GM19328 (cell line): ENCODE measurements around the gene FKBP8.
"Not testable (repeated sequence)": the region's sequence is repeated elsewhere in the genome, so short reads cannot be mapped to it uniquely, and the experiment has no call there.

Source experiments
- ATAC-seq: cut with Tn5 transposase; IDR thresholded peaks from one replicate; pipeline ENCODE4 v1.9.1; 2021; ENCODE audit warnings: mild to moderate bottlenecking, moderate library complexity; ENCODE audit not compliant: unreplicated experiment

FKBP8 gene

DNA sequence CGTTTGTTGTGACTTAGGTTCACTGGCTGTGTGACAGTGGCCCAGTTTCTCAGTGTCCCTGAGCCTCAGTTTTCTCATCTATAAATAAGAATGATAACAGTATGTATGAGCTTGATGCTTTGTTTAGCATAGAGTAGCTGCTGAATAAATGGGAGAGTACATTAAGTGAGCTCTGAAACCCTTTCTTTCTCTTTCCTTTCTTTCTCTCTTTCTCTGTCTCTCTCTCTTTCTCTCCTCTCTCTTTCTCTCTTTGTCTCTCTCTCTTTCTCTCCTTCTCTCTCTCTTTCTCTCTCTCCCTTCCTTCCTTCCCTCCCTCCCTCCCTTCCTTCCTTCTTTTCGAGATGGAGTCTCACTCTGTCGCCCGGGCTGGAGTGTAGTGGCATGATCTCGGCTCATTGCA, 16.3 kb upstream of the FKBP8 start:
- ATAC-seq: no peak

GRCh38 chr19:18558604-18559003, 15.2 kb upstream of the FKBP8 start:
- no peak for ATAC-seq

DNA sequence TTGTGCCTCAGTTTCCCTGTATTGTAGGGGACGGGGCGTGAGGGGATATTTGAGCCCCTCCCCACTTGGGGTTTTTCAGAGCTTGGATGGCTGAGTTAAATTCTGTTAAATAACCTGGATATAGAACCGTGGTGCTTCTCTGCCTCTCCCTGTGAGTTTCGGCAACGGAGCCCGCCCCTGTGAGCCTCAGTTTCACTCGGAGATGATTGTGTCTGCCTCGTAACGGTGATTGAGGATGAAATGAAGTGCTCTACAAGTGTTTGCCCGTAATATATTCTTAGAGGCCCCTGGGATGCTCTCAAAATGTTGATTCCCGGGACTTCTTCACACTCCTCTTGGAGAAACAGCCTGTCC, 14.8 kb upstream of the FKBP8 start:
- ATAC-seq: no peak

- peak; percentile 94 for ATAC-seq
Measured at GRCh38 chr19:18557411-18558201, 14.2 kb upstream of the FKBP8 start, which contains the start of gene KXD1. Gene KXD1 (plus strand): TSS chr19:18557870. CDS start chr19:18562057, 4,187 bp downstream.

DNA sequence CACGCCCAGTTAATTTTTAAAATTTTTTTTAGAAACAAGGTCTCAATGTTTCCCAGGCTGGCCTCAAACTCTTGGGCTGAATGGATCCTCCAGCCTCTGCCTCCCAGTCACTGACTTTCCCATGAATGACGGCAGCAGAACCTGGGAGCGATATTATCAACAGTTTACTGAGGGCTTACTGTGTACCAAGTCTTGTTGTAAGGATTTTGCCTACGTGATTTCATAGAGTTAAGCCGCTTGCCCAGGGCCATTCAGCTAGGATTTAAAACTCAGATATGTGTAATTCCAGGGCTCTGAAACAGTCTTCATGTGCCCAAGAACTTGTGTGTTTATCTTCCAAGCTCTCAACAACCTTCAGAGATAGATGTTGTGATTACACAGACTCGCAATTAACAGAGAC, 8.3 kb upstream of the FKBP8 start:
- ATAC-seq: no peak

DNA sequence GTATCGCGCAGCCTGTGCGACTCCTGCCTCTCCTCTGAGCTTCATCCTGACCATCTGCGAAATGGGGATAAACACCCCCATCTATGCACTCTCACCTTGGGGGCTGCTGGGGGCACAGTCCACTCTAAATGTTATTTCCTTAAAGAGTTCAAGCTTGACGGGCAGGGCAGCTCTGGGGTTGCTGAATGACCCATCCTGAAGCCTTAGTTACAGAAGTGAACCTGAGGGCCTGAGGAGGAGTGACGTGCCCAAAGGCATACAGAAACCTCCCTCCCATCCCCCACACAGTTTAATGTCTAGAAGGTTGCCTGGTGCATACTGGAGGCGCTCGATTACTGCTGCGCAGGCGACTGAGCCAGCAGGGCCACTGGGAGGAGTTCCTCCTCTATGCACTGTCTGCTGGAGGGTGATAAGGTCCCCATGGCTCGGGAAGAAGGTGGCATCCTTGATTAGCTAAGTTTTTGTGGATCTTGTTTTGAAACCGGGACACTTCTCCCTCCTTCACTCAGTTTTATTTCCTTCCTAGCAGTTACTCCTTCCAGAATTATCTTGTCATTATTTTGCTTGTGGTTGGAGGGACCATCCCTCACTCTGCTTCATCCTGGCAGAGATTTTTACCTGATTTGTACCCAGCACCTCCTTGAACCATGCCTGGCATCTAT, 572 bp upstream of the FKBP8 start:
- peak; percentile 49 for ATAC-seq

- ATAC-seq: no peak
Measured at GRCh38 chr19:18541992-18542940, 1.1 kb downstream of the FKBP8 start.

DNA sequence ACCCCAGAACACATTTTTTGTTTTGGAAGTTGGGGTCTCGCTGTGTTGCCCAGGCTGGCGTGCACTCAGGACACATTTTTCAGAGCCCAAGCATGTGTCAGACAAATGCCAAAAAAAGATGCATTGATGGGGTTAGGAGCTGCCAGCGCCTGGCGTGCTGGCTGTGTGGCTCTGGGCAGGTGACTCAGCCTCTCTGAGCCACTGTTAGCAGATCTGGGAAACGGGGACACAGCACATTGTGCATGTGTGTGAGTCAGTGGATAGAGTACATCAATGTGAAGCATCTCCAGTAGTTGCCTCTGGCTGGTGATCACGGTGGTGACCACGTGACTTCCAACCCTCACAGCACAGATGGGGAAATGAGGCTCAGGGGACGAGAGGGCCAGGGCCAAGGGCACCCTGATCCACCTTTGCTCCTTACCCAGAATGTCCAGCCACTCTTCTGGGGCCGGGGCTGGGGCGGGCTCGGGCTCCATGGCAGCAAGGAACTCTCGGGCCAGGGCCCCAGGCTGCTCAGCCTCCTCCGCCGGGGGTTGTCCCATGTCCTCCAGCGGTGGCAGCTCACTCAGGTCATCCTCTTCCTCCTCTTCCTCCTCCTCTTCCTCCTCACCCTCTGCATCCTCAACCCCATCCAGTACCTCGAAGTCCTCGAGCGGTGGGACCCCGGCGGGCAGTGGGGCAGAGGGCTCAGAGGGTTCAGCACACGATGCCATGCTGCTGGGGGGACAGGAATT, 1.9 kb downstream of the FKBP8 start:
- no peak for ATAC-seq

DNA sequence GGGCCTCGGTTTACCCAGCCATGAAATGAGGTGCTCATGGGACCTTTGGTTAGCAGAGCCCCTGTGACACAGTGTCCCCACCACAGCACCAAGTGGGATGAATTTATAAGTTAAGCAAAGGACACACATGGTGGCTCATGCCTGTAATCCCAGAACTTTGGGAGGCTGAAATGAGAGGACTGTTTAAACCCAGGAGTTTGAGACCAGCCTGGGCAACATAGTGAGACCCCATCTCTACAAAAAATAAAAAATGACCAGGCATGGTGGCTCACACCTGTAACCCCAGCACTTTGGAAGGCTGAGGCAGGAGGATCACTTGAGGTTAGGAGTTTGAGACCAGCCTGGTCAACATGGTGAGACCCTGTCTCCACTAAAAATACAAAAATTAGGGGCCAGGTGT, 3.2 kb downstream of the FKBP8 start:
- not testable (repeated sequence) for ATAC-seq

DNA sequence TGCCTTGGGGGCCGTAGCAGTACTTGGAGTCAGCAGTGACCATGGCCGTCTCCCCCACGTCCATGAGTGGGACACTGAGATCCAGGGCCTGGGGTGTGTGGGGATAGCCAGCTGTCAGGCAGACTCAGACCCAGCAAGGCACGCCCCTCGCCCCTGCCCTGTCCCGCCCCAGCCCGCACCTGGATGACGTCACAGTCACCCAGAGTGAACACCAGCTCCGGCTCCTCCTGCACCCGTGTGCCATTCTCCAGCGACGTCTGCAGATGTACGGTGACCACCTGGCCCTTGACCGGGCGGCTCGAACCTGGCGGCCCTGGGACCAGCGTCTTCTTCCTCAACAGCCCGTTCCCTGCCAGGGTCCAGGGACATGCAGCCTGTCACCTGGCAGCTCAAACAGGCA, 4.0 kb downstream of the FKBP8 start:
- no peak for ATAC-seq

DNA sequence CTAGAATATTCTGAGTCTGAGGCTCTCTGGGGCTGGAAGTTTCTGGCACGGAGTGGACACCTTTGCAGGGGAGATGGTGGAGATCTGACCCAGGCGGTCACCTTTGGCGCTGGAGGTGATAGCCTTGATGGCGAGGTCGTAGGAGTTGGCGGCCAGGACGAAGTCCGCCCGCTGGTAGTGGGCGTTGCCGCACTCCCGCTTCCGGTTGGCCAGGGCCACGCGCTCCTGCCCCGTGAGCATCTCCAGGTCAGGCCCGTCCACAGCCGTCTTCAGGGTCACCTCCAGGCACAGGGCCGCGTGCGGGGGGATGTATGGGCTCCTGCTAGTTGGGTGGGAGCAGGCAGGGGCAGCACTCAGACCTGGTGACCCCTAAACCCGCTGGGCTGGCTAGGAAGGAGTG, 5.3 kb downstream of the FKBP8 start:
- ATAC-seq: no peak

DNA sequence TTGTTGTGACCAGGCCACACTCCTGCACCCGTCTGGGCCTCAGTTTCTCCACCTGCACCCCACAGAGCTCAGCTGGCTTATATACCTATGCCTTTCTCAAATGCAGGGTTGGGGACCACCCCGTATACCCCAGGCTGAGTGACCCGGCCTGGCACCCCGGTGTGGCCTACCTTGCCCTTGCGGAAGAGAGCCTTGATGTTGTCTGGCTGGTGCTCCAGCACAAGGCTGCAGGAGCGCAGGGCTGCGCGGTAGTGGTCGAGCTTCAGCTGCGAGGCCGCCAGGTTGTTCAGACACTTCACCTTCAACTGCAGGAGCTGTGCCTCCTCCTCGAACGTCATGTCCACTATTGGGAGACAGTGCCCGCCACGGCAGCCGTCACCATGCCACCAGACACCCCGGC, 5.9 kb downstream of the FKBP8 start:
- no peak for ATAC-seq

DNA sequence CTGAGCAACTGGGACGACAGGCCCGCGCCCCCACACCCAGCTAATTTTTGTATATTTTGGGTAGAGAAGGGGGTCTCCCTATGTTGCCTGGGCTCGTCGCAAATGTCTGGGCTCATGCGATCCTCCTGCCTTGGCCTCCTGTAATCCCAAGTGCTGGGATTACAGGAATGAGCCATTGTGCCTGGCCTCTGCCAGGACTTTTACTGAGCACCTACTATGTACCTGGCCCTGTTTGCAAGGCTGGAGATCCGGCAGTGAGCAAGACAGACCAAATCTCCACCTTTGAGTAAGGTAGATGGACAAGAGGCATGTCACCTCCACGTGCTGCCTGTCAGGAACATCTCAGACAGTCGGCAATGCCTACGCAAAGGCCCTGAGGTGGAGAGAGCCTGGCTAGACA, 6.9 kb downstream of the FKBP8 start:
- no peak for ATAC-seq

DNA sequence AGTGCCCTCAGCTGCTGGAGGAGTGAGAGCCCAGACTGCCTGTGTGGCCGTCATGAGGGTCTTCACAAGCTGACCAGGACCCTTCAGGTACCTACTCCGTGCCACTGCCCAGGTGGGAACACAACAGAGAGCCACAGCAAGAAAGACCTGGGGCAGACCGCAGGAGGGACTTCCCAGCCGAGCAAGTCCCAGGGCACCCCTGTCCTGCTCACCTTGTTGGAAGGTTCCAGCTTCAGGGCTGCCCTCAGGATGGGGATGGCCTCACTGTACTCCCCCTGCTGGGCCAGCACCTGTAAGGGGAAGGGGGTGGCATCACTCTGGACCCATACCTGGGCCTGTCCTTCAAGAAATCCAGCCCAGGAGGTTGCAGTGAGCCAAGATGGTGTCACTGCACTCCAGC, 10.3 kb downstream of the FKBP8 start:
- no peak for ATAC-seq

GRCh38 chr19:18532168-18532890, 11.0 kb downstream of the FKBP8 start:
- no peak for ATAC-seq

DNA sequence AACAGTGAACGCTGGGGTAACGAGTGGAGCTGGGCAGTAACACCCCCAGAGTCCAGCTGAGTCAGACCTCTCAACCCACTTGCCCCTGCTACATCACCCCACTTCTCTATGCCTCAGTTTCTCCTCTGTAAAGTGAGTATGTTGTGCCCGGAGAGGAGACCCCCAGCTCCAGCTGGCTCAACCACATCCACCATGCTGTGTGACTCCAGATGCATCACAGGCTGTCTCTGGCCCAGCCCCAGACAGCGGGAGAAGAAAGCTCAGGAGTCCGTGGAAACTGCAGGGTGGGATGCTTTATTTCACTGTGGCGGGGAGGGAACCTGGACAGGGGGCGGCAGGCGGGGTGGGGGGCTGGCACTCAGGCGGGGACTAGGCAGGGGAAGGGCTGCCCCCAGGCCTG, 11.9 kb downstream of the FKBP8 start:
- no peak for ATAC-seq

DNA sequence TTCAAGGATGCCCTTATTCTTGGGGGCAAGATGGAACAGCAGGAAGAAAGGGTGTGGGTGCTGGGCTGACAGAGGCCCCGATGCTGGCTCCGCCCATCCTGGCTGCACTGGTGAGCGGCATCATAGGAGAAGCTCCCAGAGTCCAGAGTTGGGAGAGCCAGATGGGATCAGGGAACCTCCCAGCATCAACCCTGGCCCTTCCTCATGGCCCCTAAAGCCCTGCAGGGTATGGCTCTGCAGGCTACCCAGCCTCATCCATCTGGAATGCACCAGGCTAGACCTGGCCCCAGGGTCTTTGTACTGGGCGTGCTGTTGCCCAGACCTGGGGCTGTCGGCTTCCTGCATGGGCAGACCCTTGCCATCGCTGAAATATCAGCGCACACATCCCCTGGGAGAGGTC, 13.6 kb downstream of the FKBP8 start:
- ATAC-seq: no peak

- ATAC-seq: no peak
Measured at GRCh38 chr19:18526316-18526715, 17.1 kb downstream of the FKBP8 start.

GRCh38 chr19:18523841-18524240, 19.5 kb downstream of the FKBP8 start:
- no peak for ATAC-seq

DNA sequence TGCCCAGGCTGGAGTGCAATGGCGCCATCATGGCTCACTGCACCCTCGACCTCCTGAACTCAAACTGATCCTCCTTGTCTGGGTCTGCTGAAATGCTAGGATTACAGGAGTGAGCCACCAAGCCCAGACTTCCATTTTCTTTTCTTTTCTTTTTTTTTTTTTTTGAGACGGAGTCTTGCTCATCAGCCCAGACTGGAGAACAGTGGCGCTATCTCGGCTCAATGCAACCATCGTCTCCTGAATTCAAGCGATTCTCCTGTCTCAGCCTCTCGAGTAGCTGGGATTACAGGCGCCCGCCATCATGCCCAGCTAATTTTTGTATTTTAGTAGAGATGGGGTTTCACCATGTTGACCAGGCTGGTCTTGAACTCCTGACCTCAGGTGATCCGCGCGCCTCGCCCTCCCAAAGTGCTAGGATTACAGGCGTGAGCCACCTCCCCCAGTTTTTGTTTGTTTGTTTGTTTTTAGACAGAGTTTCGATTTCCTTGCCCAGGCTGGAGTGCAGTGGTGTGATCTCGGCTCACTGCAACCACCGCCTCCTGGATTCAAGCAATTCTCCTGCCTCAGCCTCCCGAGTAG, 20.4 kb downstream of the FKBP8 start:
- not testable (repeated sequence) for ATAC-seq
